Choroid plexus epithelial cell (primary cell): ENCODE measurements around the gene GIGYF2.

ENCODE experiments used
- DNase-seq: peaks from one replicate; pipeline ENCODE4 v3.0.0-alpha.2; 2010; ENCODE audit warnings: low read depth
- H3K4me3 ChIP-seq: 2 replicates; pipeline ENCODE4 v1.5.1; 2011; ENCODE audit warnings: low read depth, mild to moderate bottlenecking, control low read depth, low read length, moderate library complexity
- TF ChIP-seq, protein P1 (sequence below): conservative IDR thresholded peaks from 2 replicates; pipeline ENCODE4 v1.5.1; 2011; ENCODE audit warnings: low read depth, mild to moderate bottlenecking, control low read depth, inconsistent platforms, low read length, moderate library complexity

The GIGYF2 gene

GRCh38 chr2:232882505-232883115 is 185.5 kb downstream of the GIGYF2 start:
- H3K4me3 ChIP-seq = no peak overlapping the region
- DNase-seq = no peak
- TF ChIP-seq, protein P1, sequence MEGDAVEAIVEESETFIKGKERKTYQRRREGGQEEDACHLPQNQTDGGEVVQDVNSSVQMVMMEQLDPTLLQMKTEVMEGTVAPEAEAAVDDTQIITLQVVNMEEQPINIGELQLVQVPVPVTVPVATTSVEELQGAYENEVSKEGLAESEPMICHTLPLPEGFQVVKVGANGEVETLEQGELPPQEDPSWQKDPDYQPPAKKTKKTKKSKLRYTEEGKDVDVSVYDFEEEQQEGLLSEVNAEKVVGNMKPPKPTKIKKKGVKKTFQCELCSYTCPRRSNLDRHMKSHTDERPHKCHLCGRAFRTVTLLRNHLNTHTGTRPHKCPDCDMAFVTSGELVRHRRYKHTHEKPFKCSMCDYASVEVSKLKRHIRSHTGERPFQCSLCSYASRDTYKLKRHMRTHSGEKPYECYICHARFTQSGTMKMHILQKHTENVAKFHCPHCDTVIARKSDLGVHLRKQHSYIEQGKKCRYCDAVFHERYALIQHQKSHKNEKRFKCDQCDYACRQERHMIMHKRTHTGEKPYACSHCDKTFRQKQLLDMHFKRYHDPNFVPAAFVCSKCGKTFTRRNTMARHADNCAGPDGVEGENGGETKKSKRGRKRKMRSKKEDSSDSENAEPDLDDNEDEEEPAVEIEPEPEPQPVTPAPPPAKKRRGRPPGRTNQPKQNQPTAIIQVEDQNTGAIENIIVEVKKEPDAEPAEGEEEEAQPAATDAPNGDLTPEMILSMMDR = no peak

GRCh38 chr2:232883116-232883721 is 186.1 kb downstream of the GIGYF2 start:
- DNase-seq = no peak
- TF ChIP-seq, protein P1 = no peak
- no peak overlapping the region for H3K4me3 ChIP-seq

- no peak overlapping the region for H3K4me3 ChIP-seq
- no peak for DNase-seq
- TF ChIP-seq, protein P1 = no peak
These were observed 186.9 kb downstream of the GIGYF2 start for GRCh38 chr2:232884001-232884421.

GRCh38 chr2:232884549-232885263 is 187.6 kb downstream of the GIGYF2 start:
- TF ChIP-seq, protein P1 = no peak
- no peak for DNase-seq
- H3K4me3 ChIP-seq = no peak overlapping the region

GRCh38 chr2:232885264-232885961 is 188.3 kb downstream of the GIGYF2 start:
- H3K4me3 ChIP-seq = no peak overlapping the region
- TF ChIP-seq, protein P1 = no peak

GRCh38 chr2:232886176-232886575 is 189.0 kb downstream of the GIGYF2 start:
- no peak for DNase-seq
- H3K4me3 ChIP-seq = no peak overlapping the region
- TF ChIP-seq, protein P1 = no peak

More at GRCh38 chr2:232885264-232885961, 188.3 kb downstream of the GIGYF2 start:
- DNase-seq = no peak
